GM21526 (cell line): Measurements from ENCODE around the gene KNG1.
"Not testable (repeated sequence)": the region's sequence is repeated elsewhere in the genome, so short reads cannot be mapped to it uniquely, and the experiment has no call there.

Experiments
- ATAC-seq: cut with Tn5 transposase; IDR thresholded peaks from one replicate; pipeline ENCODE4 v1.9.1; 2021; ENCODE audit warnings: moderate library complexity; ENCODE audit not compliant: unreplicated experiment, low FRiP score

The KNG1 gene

GRCh38 chr3:186717039-186717457, at the start of gene KNG1:
Gene KNG1 (plus strand): TSS chr3:186717359. CDS start chr3:186717543, 184 bp downstream.
- ATAC-seq = no peak

GRCh38 chr3:186668426-186668825, 48.7 kb upstream of the KNG1 start:
- ATAC-seq = no peak

- ATAC-seq = no peak
Observed at GRCh38 chr3:186669378-186670084, 47.6 kb upstream of the KNG1 start.

- ATAC-seq = no peak
Observed at GRCh38 chr3:186670155-186670554, 47.0 kb upstream of the KNG1 start.

GRCh38 chr3:186671051-186671450, 46.1 kb upstream of the KNG1 start:
- ATAC-seq = no peak

- ATAC-seq = no peak
Observed at GRCh38 chr3:186678604-186679003, 38.6 kb upstream of the KNG1 start.

GRCh38 chr3:186679151-186679550, 38.0 kb upstream of the KNG1 start:
- ATAC-seq = no peak

- no peak for ATAC-seq
Observed at GRCh38 chr3:186680869-186681268, 36.3 kb upstream of the KNG1 start.

GRCh38 chr3:186682812-186683211, 34.3 kb upstream of the KNG1 start:
- ATAC-seq = no peak

GRCh38 chr3:186683979-186684378, 33.2 kb upstream of the KNG1 start:
- no peak for ATAC-seq

GRCh38 chr3:186686475-186686874, 30.7 kb upstream of the KNG1 start:
- ATAC-seq = not testable (repeated sequence)

- no peak for ATAC-seq
Observed at GRCh38 chr3:186687120-186687651, 30.0 kb upstream of the KNG1 start.

GRCh38 chr3:186690304-186690703, 26.9 kb upstream of the KNG1 start:
- ATAC-seq = not testable (repeated sequence)

GRCh38 chr3:186691676-186692075, 25.5 kb upstream of the KNG1 start:
- no peak for ATAC-seq

GRCh38 chr3:186693843-186694242, 23.3 kb upstream of the KNG1 start:
- no peak for ATAC-seq

- ATAC-seq = no peak
Observed at GRCh38 chr3:186694288-186695032, 22.7 kb upstream of the KNG1 start.

- ATAC-seq = no peak
Observed at GRCh38 chr3:186696522-186696921, 20.6 kb upstream of the KNG1 start.

- ATAC-seq = no peak
Observed at GRCh38 chr3:186697510-186697909, 19.6 kb upstream of the KNG1 start.

GRCh38 chr3:186700267-186700666, 16.9 kb upstream of the KNG1 start:
- no peak for ATAC-seq

GRCh38 chr3:186702451-186702850, 14.7 kb upstream of the KNG1 start:
- not testable (repeated sequence) for ATAC-seq

GRCh38 chr3:186705882-186706780, 11.0 kb upstream of the KNG1 start:
- ATAC-seq = no peak
